HCEC 1CT (cell line): ENCODE data around the gene SLC22A2.
"Not testable (repeated sequence)": the region's sequence is repeated elsewhere in the genome, so short reads cannot be mapped to it uniquely, and the experiment has no call there.

Experiments
- DNase-seq: peaks from one replicate; pipeline ENCODE4 v3.0.0-alpha.2; 2017

The SLC22A2 gene

DNA sequence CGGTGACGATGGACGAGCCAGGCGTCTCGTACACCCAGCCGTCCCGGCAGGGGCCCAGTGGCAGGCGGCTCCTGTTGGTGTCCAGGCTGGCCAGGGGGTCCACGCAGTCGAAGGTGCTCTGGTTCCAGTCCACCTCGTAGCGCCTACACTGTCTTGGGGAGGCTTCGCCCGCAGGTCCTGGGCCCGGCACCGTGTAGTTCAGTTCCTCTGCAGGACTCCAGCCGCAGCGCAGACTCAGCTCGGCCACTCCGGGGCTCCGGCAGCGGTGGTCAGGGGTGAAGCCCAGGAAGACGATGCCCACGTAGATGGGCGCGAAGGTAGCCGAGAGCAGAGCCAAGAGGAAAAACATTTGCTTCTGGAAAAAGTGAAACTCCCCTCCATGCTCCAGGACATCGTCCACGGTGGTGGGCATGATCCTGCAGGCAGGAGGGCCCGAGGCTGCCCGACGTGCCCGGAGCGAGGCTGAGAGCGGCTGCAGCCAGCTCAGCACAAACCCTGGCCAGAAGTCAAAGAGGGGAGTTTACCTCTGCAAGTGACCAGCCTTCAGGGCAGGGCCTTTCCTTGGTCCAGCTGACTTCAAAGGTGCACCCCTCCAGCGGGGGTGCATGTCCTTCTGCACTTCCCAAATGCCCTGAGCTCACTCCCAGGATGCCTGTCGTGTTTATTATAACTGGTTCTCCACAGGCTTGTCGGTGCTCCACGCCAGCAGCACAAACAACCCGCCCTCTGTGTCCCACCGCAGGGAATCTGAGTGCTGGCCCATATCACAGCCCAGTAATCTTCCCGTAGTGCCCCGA lies at the start of gene SLC22A2:
Gene SLC22A2, minus strand, starts transcription at position 476 of the 797 bp plus-strand sequence. Its CDS starts 64 bp downstream, at position 412.
- no peak for DNase-seq

DNA sequence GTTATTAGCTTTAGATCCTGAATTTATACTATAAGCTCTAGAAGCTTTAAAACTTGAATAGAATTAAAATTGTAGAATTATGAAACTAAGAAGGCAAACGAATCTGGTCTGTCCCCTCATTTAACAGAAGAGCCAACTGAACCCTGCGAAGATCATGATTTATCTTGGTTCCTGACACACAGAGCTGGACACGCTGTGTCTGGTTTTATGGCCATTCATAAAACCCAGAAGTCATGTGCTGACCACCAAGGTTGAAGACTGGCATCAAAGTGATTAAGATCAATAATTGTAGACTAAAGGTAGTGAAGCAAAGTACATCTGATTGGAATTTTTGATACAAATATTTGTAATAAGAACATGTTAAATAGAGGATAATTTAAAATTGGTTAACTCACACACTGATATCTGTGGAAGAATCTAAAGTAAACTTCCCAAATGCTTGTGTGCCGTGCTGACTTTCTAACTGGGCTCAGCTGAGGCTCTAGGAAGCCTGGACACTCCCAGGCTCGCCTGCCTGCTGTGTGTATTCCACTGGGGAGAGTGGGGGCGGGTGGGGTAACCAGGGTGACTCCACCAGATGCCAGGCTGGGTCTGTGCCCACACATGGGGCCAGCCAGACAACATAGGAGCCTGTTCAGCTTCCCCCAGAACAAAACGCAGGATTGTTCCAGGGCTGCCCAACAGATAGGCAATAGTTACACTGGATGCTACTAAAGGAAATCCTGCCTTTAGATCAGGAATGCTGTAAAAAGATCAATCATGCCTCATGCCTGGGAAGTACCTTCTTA lies 47.5 kb upstream of the SLC22A2 start:
- no peak for DNase-seq

DNA sequence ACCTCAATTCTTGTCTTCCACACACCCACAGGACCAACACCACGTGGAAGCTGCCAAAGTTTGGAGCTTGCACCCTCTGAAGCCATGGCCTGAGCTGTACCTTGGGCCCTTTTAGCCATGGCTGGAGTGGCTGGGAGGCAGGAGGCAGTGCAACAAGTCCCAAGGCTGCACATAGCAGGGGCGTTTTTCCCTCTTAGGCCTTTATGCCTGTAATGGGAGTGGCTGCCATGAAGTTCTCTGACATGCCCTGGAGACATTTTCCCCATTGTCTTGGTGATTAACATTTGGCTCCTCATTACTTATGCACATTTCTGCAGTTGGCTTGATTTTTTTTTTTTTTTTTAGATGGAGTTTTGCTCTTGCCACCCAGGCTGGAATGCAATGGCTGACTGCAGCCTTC lies 45.2 kb upstream of the SLC22A2 start:
- no peak for DNase-seq

DNA sequence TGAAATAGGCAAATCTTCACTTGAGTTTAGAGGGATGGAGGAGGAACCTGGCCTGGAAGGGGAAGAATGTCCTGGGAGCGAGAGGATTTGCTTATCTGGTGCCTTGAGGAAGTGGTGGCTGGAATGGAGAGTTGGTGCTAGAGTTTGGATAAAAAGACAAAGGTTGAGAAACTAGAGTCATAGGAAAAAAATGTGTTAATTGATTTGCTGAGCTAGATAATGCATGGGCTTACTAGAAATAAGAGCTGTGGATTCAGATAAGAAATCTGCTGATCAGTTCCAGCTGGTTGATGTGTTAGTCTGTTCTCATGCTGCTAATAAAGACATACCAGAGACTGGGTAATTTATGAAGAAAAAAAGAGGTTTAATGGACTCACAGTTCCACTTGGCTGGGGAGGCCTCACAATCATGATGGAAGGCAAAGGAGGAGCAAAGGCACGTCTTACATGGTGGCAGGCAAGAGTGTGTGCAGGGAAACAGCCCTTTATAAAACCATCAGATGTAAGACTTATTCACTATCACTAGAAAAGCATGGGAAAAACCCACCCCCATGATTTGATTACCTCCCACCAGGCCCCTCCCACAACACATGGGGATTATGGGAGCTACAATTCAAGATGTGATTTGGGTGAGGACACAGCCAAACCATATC lies 43.9 kb upstream of the SLC22A2 start:
- not testable (repeated sequence) for DNase-seq

DNA sequence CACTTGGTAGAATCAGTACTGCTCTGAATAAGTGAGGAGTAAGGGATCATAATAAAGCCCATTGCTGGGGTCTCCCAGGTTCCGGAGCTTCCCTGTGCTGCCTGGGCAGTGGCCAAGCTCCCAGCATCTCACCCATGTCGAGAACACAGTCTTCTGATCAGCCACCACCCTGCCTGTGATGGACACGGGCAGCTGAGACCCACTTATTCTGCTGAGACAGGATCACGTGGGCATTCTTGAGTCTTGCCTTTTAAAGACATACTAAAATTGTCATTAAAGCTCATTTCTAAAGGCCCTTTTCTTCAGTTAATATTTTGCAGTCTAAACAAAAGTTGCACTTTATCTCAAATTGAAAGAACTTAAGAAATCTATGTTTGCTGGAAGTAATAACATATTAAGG lies 42.7 kb upstream of the SLC22A2 start:
- no peak for DNase-seq

DNA sequence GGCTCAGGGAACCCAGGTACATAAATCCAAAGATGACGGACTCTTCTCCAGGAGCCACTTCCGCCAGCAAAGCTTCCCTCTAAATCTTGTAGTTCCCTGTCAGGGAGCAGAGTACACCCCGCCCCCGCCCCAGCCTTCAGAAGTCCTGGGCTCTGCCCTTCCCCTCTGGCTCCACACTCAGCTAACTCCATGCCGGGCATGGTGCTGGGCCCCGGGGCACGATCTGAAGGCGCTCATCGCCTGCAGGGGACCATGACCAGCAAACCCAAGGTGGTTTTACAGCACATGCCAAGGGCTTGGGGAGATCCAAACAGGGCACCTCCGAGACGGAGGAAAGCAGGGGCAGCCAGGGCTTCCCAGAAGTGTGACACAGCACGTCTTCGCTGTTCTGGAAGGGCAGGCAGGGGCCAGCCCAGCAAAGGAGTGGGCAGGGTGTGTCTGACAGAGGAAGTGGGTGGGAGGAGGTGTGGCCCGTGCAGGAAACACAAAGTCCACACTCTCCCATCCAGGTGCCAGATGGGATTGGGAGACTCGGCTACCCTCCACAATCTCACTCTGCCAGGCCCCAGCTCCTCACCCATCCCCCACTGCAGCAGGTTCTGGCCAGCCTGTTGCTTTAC lies 41.6 kb upstream of the SLC22A2 start:
- no peak for DNase-seq

DNA sequence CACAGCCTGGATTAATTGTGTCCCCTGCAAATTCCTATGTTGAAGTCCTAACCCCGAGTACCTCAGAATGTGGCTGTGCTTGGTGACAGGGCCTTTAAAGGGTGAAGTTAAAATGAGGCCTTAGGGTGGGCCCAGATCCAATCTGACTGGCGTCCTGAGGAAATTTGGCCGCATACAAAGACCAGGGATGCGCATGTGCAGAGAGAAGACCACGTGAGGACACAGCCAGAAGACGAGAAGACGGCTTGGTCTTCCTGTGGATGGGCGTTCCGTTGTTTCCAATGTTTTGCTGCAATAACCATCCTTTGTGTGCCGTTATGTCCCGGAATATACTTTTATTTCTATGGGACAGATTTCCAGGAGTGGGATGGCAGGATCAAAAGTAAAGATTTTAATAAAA lies 40.9 kb upstream of the SLC22A2 start:
- DNase-seq, result no peak

DNA sequence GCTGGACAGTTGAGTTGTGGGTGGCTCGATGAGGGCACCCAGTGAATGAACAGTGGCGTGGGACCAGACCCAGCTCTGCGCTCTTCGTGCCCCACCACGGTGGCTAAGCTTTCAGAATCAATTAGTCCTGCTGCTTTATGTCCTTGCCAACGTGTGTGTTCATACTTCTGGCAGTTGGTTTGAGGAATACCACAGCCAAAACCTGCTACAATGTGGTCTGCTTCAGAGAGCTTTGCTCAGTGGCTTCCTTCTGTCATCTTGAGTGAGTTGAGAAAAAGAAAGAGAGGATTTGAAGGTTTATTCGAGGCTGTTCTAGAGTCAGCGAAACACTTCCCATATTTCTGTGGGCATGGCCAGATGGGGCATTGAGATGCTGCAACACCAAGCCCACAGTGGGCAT lies 39.5 kb upstream of the SLC22A2 start:
- no peak for DNase-seq

DNA sequence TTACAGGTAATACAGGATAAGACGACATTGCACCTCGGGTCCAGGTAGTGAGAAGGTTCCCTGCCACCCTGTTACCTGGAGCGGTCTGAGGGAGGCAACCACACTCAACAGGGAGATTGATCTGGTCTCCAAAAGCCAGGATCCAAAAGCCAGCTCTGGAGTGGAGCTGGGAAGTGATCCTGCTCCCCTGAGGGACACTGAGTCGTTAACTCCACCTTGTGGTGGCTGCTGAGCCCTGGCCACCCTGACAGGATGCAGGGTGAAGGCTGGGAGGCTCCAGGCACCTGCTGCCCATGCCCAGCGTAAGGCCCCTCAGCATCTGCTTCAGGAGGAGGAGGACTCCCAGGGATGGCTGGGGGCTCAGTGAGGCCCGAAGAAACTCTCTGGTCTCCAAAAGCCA lies 38.7 kb upstream of the SLC22A2 start:
- no peak for DNase-seq

DNA sequence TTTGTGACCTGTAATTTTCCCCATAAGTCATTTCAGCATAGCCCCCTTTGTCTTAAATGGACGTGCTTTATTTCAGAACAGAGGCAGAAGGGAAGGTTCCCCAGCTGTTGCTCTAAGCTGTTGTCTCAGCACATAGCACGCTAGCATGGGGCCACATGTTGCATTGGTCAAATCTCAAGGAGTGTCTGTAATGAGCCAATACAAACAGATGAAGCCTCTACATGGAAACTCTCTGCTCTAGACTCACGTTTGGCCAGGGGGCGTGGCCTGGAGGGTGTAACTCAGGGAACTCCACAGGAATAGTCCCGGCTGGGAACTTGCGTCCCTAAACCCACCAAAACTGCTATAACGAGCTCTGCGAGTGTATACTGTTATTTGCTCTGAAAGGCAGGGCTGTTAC lies 35.2 kb upstream of the SLC22A2 start:
- no peak for DNase-seq

DNA sequence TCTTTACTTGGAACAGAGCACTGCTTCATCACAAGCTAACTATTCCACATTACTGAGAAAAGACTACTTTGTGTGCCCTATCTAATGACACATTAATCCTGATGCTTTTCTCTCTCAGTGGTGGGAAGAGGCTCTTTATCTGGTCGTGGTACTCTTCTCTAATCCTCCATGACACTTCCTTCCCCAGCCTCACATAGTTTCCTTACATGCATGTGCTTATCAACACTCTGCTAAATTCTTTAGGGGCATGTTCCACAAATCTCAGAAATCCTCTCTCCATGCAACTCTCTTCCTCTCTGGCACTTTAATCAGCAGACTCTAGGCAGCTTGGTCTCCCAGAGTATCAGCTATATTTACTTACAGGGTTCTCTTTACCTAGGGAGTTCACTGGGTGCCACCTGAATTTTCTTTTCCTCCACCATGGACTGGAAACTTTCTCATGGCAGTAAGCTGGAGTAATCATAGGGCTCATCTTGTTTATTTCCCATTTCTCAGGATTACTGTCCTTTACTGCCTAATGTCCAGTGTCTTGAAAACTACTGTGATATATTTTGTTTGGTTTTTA lies 27.0 kb upstream of the SLC22A2 start:
- DNase-seq, result no peak

DNA sequence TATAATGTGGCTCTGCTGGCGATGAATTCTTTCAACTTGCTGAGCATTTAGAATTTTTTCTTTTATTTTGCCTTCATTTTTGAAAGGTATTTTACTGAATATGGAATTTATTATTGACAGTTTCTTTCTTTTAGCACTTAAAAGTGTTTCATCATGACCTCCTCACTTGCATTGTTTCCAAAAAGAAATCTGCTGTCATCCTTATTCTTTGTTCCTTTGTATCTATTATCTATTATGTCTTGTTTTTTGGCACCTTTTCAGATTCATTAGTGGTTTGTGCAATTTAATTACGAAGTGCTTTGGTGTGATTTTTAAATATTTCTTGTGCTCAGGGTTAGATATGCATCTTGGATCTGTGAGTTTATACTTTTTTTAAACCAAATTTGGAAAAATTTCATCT lies 26.0 kb upstream of the SLC22A2 start:
- DNase-seq, result no peak

DNA sequence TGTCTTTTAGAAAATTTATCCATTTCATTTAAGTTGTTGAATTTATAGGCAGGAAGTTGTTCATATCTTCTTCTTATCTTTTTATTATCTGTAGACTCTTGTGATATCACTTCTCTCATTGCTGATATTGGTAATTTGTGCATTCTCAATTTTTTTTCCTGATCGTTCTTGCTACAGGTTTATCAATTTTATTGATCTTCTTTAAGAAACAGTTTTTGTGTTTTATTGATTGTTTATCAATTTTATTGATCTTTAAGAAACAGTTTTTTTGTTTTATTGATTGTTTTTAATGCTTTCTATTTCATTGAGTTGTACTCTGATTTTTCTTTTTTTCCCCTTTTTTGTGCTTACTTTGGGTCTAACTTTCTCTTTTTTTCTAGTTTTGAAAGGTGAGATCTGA lies 23.8 kb upstream of the SLC22A2 start:
- no peak for DNase-seq

DNA sequence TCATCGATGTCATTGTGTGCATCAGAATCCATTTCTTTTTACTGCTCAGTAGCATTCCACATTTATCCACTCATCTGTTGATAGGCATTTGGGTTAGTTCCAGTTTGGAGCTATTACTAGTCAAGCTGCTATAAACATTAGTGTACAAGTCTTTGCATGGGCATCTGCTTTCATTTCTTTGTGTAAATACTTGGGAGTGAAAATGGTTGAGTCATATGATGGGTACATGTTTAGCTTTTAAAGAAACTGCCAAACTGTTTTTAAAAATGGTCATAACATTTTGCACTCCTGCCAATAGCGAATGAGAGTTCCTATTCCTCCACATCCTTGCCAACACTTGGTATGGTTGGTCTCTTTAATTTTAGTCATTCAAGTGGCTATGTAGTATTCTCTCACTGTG lies 21.2 kb upstream of the SLC22A2 start:
- DNase-seq, result peak; percentile 27

DNA sequence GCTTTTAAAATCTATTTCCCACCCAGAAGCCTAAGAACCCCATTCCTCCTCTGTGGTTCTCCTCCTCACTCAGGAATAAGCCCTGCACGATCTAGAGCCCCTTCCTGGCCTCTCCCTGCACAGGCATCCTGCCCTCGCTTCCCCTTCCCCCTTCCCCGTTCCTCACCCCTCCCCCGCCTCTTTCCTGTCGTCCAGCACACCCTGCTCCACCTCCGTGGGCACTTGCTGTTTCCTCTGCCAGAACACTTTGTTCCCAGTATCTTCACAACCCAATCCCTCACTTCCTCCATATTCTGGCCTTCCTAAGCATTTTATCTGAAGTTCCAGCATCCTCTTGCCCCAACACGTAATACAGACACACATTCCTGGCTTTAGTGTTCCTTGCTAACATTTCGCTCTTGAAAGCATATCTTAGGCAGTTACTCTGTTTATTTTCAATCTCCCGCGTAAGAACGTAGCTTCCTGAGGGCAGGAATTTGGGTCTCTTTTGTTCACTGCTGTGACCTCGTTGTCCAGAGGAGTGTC lies 20.2 kb upstream of the SLC22A2 start:
- DNase-seq, result no peak

DNA sequence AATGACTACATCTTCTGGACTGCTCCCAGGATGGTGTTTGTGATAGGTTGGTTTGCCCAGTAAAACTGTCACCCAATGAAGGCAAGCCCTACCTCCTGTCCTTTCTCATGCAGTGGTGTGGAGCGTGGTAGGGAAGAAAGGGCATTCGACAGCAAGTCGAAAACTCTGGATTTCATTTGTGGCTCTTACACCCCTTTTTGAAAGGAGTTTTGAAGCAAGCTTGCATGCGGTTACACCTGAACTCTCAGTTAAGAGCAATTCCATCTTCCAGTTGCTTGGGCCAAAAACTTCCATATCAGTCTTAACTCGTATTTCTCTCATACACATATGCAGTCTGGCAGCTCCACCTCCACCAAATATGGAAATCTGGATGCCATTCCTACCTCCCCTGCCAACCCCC lies 19.7 kb upstream of the SLC22A2 start:
- DNase-seq, result no peak

DNA sequence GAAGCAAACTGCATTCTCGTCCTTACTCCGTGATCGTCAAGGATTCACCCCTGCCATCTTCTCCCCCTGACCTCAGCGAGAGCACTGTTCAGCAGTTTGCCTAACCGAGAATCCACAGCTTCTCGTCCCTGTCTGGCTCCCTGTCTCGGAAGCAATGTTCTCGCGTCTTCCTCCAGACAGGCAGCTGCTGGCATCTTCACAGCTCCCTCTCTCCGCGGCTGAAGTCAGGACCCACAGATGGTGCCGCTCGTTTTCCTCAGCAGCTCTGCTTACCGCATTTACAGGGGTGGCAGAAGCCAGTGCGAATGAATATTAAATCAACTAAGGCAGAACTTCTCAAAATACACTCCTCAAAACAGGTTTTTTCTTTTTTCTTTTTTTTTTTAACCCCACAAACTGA lies 18.9 kb upstream of the SLC22A2 start:
- no peak for DNase-seq

DNA sequence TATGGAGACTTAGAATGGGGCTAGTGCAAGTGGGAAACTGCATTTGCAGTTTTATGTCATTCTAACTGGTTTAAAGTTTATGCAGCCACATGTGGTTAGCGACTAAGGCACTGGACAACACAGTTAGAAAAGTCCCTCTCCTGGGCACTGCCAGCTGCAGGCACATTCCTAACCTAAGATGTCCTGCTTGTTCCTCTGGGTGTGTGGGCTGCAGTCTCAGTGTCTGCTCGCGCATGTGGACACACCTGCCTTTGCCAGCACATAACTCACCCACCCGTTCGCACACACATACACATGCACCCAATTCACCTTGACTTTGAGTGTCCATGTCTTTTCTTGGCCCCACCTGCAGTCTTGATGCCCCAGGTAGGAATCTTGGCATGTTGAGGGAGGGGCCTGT lies 18.5 kb upstream of the SLC22A2 start:
- DNase-seq, result no peak

DNA sequence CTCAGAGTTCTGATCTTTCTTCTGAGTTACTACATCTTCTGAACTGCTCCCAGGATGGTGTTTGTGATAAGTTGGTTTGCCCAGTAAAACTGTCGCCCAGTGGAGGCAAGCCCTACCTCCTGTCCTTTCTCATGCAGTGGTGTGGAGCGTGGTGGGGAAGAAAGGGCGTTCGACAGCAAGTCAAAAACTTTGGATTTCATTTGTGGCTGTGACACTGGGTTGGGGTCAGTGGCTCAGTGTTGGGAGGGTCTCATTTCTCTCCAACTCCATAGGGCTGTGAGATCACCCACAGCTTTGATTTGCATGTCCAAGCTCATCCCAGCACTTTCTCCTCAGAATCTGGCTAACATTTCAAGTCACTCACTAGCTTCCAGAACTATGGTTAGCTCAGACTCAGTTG lies 17.5 kb upstream of the SLC22A2 start:
- no peak for DNase-seq

DNA sequence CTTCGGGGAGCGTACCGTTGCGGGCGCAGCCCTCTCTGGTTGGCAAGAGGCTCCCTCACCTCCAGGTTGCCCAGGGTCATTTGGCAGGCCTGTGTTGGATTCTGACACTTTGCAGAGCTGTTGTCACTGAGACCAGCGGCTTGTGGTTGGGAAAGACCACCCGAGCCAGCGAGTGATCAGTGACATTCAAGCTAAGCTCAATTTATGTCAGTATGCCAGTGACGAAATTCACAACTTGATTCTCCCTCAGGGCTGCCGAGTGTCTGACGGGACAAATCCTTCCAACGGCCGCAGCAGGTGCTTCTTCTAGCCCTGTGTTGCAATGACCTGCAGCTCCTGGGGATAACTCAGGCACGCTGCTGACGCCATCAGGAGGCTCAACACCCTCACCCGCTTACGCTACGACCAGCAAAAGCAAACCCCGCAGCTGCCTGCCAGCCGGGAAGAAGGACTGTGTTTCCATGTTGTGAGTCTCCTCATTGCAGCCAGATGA lies 16.9 kb upstream of the SLC22A2 start:
- no peak for DNase-seq

DNA sequence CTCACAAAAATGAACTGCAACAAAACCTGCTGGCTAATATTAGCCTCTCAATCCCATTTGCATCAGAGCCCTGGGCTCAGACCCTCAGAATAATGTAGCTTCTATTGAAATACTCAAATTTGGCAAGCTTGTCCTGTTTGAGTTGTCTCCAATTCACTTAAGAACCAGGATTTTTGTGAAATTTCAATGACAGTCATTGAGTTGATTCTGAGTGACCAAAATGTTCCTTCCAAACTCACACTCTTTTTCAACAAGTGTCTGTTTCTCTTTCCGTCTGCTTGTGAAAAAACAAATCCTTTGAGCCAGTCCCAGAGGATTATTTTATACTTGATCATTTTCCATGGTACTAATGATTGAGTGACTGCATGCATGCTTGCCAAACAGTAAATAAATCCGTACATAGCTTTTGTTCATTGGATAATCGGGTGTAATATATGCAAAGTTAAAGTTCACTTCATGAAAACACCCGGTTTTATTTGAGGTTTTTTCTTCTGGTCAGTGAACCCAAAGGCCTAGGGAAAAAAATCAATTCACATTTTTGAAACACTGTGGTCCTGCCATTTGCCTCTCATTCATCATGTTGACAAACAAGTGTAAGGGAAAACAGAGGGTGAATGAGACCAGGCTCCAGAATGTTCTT lies 16.4 kb upstream of the SLC22A2 start:
- no peak for DNase-seq

DNA sequence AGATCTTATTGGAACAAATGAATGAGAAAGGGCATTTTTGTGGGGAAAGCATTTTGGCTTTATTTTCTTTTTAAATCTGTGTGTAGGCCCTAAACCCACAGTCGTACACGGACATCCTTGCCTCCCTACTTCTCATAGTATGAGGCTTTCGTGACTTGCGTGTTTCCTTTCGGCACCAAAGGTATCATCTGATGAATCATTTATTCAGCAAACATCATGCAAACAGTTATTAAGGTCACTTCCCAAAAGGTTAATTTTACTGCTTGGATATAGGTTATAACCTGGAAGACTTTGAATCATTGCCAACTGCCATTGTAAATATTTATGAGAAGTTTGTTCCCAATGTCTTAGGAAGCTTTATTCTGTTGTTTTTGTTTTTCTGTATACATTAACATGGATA lies 15.1 kb upstream of the SLC22A2 start:
- DNase-seq, result no peak
